ENCODE results near the gene PSMA3.

GRCh38 chr14:58245562-58245961, 919 bp downstream of the PSMA3 start:
- TF ChIP-seq EP300 (IDR thresholded peaks at IDR 0.05) (no peak), CTCF (IDR thresholded peaks at IDR 0.05) (no peak), POLR2A (IDR thresholded peaks at IDR 0.05) (no peak)
